CD4-positive, alpha-beta T cell treated with Interleukin-17A for 1 hour (primary cell): ENCODE measurements around the gene STXBP1.
"Not testable (repeated sequence)": the region's sequence is repeated elsewhere in the genome, so short reads cannot be mapped to it uniquely, and the experiment has no call there.

Source experiments
- DNase-seq: peaks from one replicate; pipeline ENCODE4 v3.0.0-alpha.2; 2020

Gene STXBP1

GRCh38 chr9:127611899-127612790, at the start of gene STXBP1:
Gene STXBP1 (plus strand): TSS chr9:127612277. CDS start chr9:127612404, 127 bp downstream.
- DNase-seq: peak; percentile 89

- DNase-seq: no peak
Measured at GRCh38 chr9:127562279-127562796, 49.7 kb upstream of the STXBP1 start.

- DNase-seq: no peak
Measured at GRCh38 chr9:127562841-127563401, 49.2 kb upstream of the STXBP1 start.

GRCh38 chr9:127563579-127563978, 48.5 kb upstream of the STXBP1 start:
- DNase-seq: no peak

GRCh38 chr9:127565231-127565630, 46.8 kb upstream of the STXBP1 start:
- DNase-seq: no peak

GRCh38 chr9:127566351-127567001, 45.6 kb upstream of the STXBP1 start:
- DNase-seq: no peak

GRCh38 chr9:127567035-127567729, 44.9 kb upstream of the STXBP1 start:
- DNase-seq: no peak

GRCh38 chr9:127567730-127568617, 44.1 kb upstream of the STXBP1 start:
- no peak for DNase-seq

GRCh38 chr9:127568618-127568970, 43.5 kb upstream of the STXBP1 start:
- DNase-seq: no peak

GRCh38 chr9:127568971-127569885, 42.8 kb upstream of the STXBP1 start:
- DNase-seq: peak; percentile 84

- DNase-seq: peak; percentile 60
Measured at GRCh38 chr9:127569886-127570401, 42.1 kb upstream of the STXBP1 start.

GRCh38 chr9:127570533-127571111, 41.5 kb upstream of the STXBP1 start:
- no peak for DNase-seq

- no peak for DNase-seq
Measured at GRCh38 chr9:127571971-127572370, 40.1 kb upstream of the STXBP1 start.

GRCh38 chr9:127572961-127573721, 38.9 kb upstream of the STXBP1 start:
- DNase-seq: no peak

- DNase-seq: no peak
Measured at GRCh38 chr9:127574072-127574993, 37.7 kb upstream of the STXBP1 start.

- DNase-seq: no peak
Measured at GRCh38 chr9:127575875-127576778, 36.0 kb upstream of the STXBP1 start.

- DNase-seq: not testable (repeated sequence)
Measured at GRCh38 chr9:127577194-127577593, 34.9 kb upstream of the STXBP1 start.
